Right renal pelvis (tissue), 4 donors: ENCODE measurements around the gene SPDYA. TPM values are rescaled to one million over a fixed set of nuclear protein-coding genes. Genes with fewer than 3 reads are reported as not detected.

ENCODE experiments used
- polyA plus RNA-seq, 4 donors: library from polyadenylated mRNA; unstranded; fragments of 120-200 nt; gene quantifications; one replicate each; pipeline ENCODE4 v1.2.1, GENCODE V29; 2013; ENCODE audit not compliant: insufficient read length in 4 of 4

SPDYA gene
- polyA plus RNA-seq, 4 donors, result 1.7 to 2.9 (median 2.0) TPM

Other genes with a start within 250 kb of the SPDYA start
- gene PPP1CB, start 59.0 kb upstream of the SPDYA start, polyA plus RNA-seq, result 100 to 1,000 TPM; 176 to 202 (median 196) TPM
- 10 to 100 TPM; 20.4 to 31.6 (median 26.8) TPM for gene TRMT61B, start 59.5 kb downstream of the SPDYA start, polyA plus RNA-seq
- 10 to 100 TPM; 39.3 to 51.5 (median 50.1) TPM for gene WDR43, start 83.8 kb downstream of the SPDYA start, polyA plus RNA-seq
- 1 to 10 TPM in 3 of 4 donors, under 1 TPM in 1; 1.00 to 1.3 (median 1.1) TPM for gene TOGARAM2, start 170.5 kb downstream of the SPDYA start, polyA plus RNA-seq